Measurements from ENCODE around the gene LTB4R.

LTB4R gene

DNA sequence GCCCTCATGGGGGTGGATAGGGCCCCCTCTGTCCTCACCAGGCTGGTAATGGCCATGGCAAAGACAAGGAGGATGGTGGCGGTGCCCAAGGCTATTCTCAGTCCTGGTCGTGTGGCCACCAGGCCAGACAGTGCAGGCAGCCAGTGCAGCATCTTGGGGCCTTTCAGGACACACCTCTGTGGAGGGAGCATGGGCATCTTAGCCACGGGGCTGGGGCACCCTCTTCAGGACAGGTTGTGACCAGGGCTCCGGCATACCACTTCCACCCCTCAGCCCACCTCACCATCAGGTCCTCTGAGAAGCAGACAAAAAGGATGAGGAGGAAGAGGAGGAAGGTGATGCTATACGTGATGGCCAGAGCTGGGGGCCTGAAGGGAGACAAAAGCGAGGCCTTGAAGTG lies 12.7 kb downstream of the LTB4R start (continued):
- TF ChIP-seq, protein P1, sequence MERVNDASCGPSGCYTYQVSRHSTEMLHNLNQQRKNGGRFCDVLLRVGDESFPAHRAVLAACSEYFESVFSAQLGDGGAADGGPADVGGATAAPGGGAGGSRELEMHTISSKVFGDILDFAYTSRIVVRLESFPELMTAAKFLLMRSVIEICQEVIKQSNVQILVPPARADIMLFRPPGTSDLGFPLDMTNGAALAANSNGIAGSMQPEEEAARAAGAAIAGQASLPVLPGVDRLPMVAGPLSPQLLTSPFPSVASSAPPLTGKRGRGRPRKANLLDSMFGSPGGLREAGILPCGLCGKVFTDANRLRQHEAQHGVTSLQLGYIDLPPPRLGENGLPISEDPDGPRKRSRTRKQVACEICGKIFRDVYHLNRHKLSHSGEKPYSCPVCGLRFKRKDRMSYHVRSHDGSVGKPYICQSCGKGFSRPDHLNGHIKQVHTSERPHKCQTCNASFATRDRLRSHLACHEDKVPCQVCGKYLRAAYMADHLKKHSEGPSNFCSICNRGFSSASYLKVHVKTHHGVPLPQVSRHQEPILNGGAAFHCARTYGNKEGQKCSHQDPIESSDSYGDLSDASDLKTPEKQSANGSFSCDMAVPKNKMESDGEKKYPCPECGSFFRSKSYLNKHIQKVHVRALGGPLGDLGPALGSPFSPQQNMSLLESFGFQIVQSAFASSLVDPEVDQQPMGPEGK (CRISPR knock-in tag; IDR thresholded peaks at IDR 0.05; ENCODE audit: borderline replicate concordance) = no peak
- TF ChIP-seq BACH2 (CRISPR knock-in tag; IDR thresholded peaks at IDR 0.05; ENCODE audit: borderline replicate concordance) (no peak), RARB (CRISPR knock-in tag; IDR thresholded peaks at IDR 0.05) (no peak)
- TF ChIP-seq, protein P2, sequence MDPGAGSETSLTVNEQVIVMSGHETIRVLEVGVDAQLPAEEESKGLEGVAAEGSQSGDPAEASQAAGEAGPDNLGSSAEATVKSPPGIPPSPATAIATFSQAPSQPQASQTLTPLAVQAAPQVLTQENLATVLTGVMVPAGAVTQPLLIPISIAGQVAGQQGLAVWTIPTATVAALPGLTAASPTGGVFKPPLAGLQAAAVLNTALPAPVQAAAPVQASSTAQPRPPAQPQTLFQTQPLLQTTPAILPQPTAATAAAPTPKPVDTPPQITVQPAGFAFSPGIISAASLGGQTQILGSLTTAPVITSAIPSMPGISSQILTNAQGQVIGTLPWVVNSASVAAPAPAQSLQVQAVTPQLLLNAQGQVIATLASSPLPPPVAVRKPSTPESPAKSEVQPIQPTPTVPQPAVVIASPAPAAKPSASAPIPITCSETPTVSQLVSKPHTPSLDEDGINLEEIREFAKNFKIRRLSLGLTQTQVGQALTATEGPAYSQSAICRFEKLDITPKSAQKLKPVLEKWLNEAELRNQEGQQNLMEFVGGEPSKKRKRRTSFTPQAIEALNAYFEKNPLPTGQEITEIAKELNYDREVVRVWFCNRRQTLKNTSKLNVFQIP (CRISPR knock-in tag; IDR thresholded peaks at IDR 0.05; ENCODE audit: borderline replicate concordance, low read depth) = no peak

DNA sequence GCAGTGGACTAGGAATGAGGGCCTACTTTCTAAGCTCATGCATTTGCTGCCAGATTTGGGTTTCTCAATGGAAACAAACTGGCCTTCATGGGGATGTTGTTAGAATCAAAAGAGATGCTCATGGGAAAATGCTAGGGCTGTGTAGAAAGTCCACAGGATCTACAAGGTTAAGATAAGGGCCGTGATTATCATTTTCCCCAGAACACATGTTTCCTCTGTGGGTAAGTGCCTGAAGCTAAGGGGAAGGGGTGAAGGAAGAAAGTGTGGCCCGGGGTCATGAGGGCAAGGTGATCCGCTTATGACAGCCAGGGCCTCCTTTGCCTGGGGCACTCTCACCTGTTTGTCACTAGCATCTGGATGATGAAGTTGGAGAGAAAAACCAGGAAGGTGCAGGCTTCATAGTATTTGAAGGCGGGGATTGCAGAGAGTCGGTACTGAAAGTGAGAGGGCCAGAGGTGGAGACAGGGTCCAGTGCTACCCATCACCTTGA lies 13.8 kb downstream of the LTB4R start:
- ATAC-seq = no peak
- TF ChIP-seq ZNF70 (CRISPR knock-in tag; IDR thresholded peaks at IDR 0.05) (no peak), ZFP30 (CRISPR knock-in tag; IDR thresholded peaks at IDR 0.05) (no peak), ZC3H10 (CRISPR knock-in tag; IDR thresholded peaks at IDR 0.05) (no peak)

DNA sequence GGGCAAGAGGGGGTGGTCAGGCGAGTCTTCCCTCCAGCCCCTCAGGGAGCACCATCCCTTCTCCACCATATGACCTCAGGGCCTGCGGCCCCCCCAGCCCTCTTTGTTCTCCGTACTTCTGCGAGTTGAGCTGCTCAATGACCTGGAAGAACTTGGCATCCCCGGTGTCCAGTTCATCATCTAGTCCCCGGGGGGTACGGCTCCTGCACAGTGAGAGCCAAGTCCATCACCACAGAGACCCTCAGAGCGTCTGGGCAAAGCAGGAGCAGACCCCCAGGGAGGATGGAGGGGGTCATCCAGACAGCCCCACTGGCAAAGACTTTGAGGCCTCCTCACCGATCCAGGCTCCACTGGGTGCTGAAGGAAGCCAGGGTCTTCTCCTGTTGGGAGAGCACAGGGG lies 14.7 kb downstream of the LTB4R start:
- no peak for ATAC-seq

DNA sequence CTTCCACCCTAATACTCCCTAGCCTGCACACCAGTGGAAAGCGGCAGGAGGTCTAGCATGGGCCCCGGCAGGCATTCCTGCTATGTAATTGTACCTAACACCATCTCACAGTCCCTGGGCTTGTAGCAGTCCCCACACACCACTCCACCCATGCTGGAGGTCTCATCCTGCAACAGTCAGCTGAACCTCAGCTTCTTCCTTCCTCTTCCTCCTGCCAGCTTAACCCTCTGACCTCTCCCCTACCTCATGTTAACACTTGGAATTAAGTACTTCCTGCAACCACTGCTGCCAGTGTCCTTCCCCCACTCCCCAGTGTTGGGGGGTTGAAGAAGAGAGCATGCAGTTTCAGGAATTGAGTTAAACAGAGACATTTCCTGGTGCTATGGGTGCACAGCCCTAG lies 16.0 kb downstream of the LTB4R start:
- ATAC-seq = no peak
- no peak for TF ChIP-seq CSDC2 (CRISPR knock-in tag; IDR thresholded peaks at IDR 0.05)
- no peak for TF ChIP-seq TOX (CRISPR knock-in tag; IDR thresholded peaks at IDR 0.05; ENCODE audit: borderline replicate concordance)
- no peak for TF ChIP-seq ZC3H10 (CRISPR knock-in tag; IDR thresholded peaks at IDR 0.05)
- TF ChIP-seq, protein P1 (CRISPR knock-in tag; IDR thresholded peaks at IDR 0.05; ENCODE audit: borderline replicate concordance) = no peak
- TF ChIP-seq TCF4 (CRISPR knock-in tag; IDR thresholded peaks at IDR 0.05; ENCODE audit: borderline replicate concordance) = no peak
- no peak for TF ChIP-seq OSR1 (CRISPR knock-in tag; IDR thresholded peaks at IDR 0.05)
- TF ChIP-seq, protein P3, sequence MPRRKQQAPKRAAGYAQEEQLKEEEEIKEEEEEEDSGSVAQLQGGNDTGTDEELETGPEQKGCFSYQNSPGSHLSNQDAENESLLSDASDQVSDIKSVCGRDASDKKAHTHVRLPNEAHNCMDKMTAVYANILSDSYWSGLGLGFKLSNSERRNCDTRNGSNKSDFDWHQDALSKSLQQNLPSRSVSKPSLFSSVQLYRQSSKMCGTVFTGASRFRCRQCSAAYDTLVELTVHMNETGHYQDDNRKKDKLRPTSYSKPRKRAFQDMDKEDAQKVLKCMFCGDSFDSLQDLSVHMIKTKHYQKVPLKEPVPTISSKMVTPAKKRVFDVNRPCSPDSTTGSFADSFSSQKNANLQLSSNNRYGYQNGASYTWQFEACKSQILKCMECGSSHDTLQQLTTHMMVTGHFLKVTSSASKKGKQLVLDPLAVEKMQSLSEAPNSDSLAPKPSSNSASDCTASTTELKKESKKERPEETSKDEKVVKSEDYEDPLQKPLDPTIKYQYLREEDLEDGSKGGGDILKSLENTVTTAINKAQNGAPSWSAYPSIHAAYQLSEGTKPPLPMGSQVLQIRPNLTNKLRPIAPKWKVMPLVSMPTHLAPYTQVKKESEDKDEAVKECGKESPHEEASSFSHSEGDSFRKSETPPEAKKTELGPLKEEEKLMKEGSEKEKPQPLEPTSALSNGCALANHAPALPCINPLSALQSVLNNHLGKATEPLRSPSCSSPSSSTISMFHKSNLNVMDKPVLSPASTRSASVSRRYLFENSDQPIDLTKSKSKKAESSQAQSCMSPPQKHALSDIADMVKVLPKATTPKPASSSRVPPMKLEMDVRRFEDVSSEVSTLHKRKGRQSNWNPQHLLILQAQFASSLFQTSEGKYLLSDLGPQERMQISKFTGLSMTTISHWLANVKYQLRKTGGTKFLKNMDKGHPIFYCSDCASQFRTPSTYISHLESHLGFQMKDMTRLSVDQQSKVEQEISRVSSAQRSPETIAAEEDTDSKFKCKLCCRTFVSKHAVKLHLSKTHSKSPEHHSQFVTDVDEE (CRISPR knock-in tag; IDR thresholded peaks at IDR 0.05) = no peak
- no peak for TF ChIP-seq ZNF8 (CRISPR knock-in tag; IDR thresholded peaks at IDR 0.05)

More for the DNA sequence above, 14.7 kb downstream of the LTB4R start:
- TF ChIP-seq ZNF8 (CRISPR knock-in tag; IDR thresholded peaks at IDR 0.05) (no peak), CSDC2 (CRISPR knock-in tag; IDR thresholded peaks at IDR 0.05) (no peak), GLIS3 (CRISPR knock-in tag; IDR thresholded peaks at IDR 0.05) (no peak), PPARA (CRISPR knock-in tag; IDR thresholded peaks at IDR 0.05; ENCODE audit: borderline replicate concordance) (no peak), ZC3H10 (CRISPR knock-in tag; IDR thresholded peaks at IDR 0.05) (no peak), TOX (CRISPR knock-in tag; IDR thresholded peaks at IDR 0.05; ENCODE audit: borderline replicate concordance) (no peak), ZNF565 (CRISPR knock-in tag; conservative IDR thresholded peaks at IDR 0.05; ENCODE audit: low read depth) (no peak), TCF4 (CRISPR knock-in tag; IDR thresholded peaks at IDR 0.05; ENCODE audit: borderline replicate concordance) (no peak), ESRRG (CRISPR knock-in tag; IDR thresholded peaks at IDR 0.05) (no peak)
- TF ChIP-seq, protein P2 (CRISPR knock-in tag; IDR thresholded peaks at IDR 0.05; ENCODE audit: borderline replicate concordance, low read depth) = no peak
- TF ChIP-seq, protein P3 (CRISPR knock-in tag; IDR thresholded peaks at IDR 0.05) = no peak
- TF ChIP-seq, protein P1 (CRISPR knock-in tag; IDR thresholded peaks at IDR 0.05; ENCODE audit: borderline replicate concordance) = no peak

Measured in SK-N-SH treated with all-trans-retinoic acid at 6 μM for 48 hours (cell line).